Esophagus muscularis mucosa (tissue), 4 donors: ENCODE measurements around the gene BIN1.

ENCODE experiments used
- CTCF ChIP-seq, 3 experiments: fragments of 200-600 bp in 2 of 3; fragments of 450-650 bp in 1 of 3; sonication (generic) in 2 of 3; IDR thresholded peaks; one replicate each; pipeline ENCODE4 v1.5.1; 2017 to 2019; ENCODE audit warnings: antibody characterized with exemption in 3 of 3, mild to moderate bottlenecking in 2 of 3, moderate library complexity in 1 of 3
- EP300 ChIP-seq: sonication (generic); formaldehyde crosslinking; IDR thresholded peaks from one replicate; pipeline ENCODE4 v1.6.1; 2017; ENCODE audit warnings: antibody characterized with exemption
- POLR2A ChIP-seq: fragments of 450-650 bp; IDR thresholded peaks from one replicate; pipeline ENCODE4 v1.6.1; 2017; ENCODE audit warnings: antibody characterized with exemption, moderate library complexity, mild to moderate bottlenecking, low read depth
- POLR2AphosphoS5 ChIP-seq, 2 donors: sonication (generic); formaldehyde crosslinking; IDR thresholded peaks; one replicate each; pipeline ENCODE4 v1.6.1; 2017; ENCODE audit warnings: antibody characterized with exemption in 2 of 2

- no peak for TF ChIP-seq CTCF (IDR thresholded peaks at IDR 0.05)
- no peak for TF ChIP-seq POLR2AphosphoS5 (IDR thresholded peaks at IDR 0.05)
- no peak for TF ChIP-seq POLR2A
- TF ChIP-seq EP300: no peak
Observed at GRCh38 chr2:127149384-127149783, 42.4 kb upstream of the BIN1 start.
